GM19324 (cell line): Measurements from ENCODE around the gene WAPL.

Source experiments
- ATAC-seq: cut with Tn5 transposase; IDR thresholded peaks from one replicate; pipeline ENCODE4 v1.9.1; 2021; ENCODE audit warnings: mild to moderate bottlenecking, moderate library complexity; ENCODE audit not compliant: unreplicated experiment, low FRiP score

WAPL gene

DNA sequence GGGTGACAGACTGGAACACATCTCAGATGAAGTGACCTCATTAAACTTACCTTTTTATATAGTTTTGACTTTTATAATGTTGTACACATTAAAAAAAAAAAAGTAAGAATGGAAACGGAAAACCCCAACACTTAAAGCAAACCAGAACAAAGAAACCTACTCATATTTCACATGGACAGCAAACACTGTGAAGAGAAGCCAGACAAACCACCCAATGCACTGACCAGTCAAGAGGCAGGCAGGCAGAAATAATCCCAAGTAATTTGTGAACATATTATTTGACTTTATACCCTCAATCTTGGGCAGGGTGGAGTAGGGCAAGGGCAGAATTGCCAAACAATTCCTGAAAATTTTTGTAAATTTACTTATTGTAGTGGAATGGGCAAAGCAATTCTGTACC is 39.8 kb downstream of the WAPL start:
- ATAC-seq, result no peak

DNA sequence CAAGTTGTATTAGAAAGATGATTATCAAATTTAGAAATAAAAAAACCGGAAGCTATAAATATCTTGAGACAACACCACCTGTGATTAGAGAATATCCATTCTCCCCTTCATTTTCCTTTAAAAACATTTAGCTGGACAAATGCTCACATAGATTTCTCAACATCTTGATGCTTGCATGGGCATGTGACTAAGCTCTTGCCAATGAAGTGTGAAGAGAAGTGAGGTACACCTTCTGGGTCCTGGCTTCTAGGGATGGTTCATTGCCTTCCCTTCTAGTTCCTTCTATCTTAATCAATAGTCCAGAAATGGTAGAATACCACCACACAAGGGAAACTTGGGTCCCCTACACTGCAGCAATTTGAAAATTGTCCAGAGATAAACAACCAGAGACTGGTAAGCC is 41.0 kb downstream of the WAPL start:
- no peak for ATAC-seq

DNA sequence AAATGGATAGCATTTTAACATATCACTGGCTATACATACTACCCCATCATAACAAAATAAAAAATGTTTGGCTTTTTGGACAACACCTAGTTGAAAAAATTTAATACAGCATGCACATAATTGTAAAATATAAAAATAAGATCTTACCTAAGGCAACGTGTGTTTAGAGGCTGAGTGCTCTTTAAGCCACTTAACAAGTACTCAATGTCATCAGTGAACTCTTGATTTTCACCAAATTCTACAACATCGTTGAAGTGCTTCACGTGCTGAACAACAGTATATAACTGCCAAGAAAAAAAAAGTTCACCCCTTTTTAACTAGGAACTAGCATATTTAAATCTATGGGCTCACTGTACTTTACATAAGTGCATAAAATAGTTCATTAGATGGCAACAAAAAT is 49.5 kb downstream of the WAPL start:
- ATAC-seq, result no peak

DNA sequence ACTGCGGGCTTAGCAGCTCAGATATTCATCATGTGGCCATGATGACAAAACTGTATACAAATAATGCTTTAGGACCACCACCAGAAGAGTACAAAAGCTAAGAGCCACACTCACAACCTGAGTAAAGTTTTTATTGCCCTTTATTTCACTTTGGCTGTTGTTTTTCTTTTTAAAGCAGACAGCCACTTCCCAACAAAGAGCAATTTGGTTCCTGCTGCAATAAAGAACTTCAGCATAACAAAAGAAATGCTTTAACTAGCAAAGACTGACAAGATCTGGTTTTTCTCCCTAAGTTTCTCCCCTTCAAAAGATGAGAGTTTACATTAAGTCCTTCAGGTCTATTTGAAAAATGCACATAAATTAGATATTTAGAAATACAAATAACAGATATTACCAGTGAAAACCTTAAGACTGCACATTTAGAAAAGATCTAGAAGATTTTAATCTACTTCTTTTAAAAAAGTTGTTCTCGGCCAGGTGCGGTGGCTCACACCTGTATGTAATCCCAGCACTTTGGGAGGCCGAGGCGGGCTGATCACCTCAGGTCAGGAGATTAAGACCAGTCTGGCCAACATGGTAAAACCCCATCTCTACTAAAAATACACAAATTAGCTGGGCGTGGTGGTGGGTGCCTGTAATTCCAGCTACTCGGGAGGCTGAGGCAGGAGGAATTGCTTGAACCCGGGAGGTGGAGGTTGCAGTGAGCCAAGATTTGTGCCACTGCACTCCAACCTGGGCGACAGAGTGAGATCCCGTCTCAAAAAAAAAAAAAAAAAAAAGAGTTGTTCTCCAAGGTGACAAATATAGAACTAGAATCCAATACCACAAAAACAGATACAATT is 59.4 kb downstream of the WAPL start:
- no peak for ATAC-seq

DNA sequence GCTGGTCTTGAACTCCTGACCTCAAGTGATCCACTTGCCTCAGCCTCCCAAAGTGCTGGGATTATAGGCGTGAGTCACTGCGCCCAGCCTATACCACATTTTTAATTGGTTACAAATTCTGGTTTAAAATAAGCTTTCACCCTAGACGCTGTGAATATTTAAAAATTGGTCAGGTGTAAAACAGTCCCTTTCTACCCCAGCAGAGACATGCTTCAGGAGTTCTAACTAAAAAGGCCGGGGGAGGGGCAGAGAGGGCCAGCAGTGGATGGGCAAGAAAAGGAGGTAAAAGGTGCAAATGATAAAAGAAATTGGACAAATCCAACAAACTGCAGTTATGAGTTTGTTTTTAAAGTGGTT is 70.0 kb downstream of the WAPL start:
- no peak for ATAC-seq

DNA sequence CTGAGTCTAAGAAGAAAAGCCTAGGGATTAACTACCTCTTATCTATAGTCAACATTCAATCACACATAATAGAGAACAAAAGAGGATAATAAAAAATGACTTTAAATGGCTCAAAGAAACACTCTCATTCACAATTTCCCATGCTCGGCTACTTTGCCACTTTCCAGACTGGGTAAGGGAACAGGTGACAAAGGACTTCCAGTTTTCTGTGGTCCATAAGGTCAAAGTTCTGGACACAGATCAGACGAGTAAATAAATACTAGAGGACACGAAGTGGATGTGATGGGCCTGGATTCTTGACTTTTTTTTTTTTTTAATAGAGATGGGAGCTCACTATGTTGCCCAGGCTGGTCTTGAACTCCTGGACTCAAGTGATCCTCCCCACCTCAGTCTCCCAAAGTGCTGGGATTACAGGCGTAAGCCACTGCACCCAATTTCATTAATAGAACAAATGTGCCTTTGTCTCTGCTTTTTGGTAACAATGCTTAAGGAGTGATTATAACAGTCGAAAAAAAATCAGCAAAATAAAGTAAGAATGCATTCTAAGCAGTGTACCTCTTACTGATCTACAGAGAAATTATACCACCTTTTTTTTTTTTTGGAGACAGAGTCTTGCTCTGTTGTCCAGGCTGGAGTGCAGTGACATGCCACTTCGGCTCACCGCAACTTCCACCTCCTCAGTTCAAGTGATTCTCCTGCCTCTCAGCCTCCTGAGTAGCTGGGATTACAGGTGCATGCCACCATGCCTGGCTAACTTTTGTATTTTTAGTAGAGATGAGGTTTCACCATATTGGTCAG is 70.6 kb downstream of the WAPL start:
- ATAC-seq, result no peak

DNA sequence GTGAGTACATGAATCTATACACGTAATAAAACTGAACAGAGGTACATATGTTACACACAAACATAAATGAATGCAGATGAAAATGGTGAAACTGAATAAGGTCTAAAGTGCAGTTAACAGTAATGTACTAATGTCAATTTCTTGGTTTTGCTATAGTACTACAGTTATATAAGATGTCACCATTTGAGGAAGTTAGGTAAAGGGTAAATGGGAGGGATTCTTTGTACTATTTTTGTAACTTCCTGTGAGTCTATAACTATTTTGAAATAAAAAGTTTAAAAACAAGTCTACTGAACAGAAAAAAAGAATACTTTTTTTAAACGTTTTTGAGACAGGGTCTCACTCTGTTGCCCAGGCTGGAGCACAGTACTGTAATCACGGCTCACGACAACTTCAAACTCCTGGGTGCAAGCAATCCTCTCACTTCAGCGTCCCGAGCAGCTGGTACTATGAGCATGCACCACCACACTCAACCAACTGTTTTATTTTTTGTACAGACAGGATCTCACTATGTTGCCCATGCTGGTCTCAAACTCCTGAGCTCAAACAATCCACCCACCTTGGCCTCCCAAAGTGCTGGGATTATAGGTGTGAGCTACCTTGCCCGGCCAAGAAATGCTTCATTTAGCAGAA is 71.5 kb downstream of the WAPL start:
- ATAC-seq, result no peak

DNA sequence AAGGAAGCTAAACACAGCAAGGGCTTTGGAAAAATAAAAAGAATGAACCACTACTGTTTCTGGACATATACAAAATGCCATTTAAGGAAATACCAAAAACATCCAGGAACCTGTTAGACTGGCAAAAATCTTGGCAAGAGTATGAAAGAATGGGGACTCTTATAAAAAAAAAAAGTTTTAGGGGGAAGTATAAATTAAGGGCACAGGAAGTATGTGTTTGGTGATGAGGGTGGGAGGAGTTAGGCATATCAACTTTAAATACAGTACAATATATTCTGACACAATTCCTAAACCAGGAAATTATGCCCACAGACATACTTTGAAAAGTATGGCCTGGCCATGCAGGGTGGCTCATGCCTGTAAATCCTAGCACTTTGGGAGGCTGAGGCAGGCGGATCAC is 74.2 kb downstream of the WAPL start:
- ATAC-seq, result no peak

DNA sequence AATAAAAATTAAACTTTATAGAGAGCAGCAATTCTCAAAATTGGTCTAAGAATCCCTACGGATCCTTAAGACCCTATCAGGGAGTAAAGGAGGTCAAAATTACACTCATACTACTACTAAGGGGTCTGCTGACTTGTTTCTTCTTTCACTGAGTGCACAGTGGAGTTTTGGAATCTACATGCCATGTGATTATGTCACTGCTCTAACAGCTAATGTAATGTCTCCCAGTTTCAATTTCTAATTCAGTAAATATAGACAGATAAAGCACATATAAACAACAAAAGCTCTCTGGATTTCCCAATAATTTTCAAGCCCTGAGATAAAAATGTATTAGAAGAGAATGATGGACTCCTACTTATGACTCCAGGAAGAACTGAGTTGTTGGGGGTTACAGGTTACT is 74.6 kb downstream of the WAPL start:
- ATAC-seq, result no peak

DNA sequence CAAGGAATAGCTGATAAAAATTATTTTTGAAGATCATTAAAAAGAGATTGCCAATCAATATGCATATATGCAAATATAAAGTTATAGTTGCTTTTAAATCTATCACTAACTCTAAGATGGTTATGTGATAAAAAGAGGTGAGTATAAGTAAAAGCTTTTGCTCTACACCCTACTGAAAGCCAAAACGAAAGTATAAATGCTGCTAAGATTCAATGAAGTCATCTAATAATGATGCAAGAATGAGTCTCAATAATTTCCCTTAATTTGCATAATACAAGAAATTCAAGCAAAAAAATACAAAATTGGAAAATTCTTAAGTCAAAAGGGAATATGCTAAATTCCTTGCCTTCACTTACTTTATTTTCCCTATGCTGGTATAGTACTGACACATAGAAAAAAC is 75.2 kb downstream of the WAPL start:
- no peak for ATAC-seq

DNA sequence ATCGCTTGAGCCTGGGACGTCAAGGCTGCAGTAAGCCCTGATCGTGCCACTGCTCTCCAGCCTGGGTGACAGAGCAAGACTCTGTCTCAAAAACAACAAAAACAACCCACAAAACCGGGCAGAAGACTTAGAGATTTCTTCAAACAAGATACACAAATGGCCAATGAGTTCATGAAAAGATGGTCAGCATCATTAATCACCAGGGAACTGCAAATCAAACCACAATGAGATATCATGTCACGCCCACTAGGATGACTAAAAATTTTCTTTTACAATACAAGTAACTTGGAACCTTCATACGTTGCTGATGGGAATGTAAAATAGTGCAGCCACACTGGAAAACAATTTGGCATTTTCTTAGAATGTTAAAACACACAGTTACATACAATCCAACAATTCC is 77.7 kb downstream of the WAPL start:
- ATAC-seq, result no peak

DNA sequence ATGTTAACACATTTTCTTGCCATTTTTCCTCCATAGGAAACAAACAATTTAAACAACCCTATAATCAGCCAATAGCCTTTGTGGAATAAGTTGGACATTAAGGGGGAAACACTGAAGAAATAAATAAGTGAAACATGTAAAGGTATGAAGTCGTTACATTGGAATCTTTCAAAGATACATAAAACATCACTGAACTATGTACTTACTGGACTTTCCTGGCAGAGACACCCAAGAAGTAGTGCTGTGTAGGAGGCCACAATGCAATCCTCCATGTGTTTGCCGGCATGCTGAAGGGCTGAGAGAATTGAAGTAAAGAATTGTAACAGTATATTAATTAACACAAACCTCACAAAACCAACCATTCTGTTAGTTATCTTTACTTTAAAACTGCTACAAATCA is 78.5 kb downstream of the WAPL start:
- no peak for ATAC-seq

DNA sequence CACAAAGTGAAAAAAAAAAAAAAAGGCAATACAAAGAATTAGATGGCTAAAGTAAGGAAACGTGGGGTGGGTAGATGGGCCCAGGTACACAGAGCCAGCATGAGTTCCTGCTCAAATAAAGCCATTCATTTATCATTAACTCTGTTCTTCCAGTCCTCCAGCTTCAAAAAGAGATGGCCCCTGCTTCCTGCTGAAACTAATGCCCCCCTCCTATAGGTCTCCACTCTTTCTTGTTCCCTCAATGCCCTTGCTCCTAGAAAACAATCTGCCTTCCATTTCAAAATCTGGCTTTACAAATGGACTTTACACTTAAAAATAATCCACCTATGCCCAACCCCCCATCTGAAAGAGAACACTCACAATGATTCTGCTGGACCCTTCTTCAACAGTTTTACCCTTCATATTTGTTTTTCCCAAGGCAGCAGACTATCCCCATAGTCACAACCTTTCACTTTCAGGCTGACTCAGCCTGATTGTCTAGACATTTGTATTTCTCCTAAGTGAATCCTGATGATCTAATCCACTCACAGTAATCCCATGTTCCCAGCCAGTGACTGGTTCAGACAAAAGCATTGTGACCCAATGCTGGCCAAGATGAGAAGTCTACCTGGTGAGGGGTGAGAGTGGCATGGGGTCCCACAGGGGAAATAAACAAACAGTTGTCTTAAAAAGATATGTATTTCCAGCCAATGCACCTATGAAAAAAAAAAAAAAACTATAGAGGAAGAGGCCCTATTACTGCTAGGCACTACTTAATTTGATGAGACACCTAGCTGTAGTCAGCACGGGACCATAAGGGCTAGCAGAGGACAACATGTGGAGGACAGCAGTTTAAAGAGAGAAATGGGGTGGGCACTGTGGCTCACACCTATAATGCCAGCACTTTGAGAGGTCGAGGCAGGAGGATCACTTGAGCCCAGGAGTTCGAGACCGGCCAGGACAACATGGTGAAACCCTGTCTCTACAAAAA is 80.4 kb downstream of the WAPL start:
- ATAC-seq, result no peak

DNA sequence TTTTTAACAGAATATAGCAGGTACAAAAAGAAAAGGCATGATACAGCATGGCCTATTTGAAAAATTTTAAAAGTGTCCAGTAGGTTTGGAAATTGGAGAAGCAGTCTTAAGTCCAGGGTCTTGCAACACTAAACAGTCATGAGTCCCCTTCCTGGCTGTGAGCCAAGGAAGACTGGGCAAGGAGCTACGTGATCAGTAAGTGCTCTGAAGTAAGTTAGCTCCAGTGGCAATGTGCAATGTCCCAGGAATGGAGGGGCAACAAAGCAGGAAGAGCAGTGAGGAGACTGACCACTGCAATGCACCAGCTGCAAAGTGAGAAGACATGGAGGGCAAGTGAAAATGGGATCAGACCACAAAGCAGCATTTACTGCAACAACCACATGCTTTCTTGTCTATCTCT is 82.0 kb downstream of the WAPL start:
- ATAC-seq, result no peak

DNA sequence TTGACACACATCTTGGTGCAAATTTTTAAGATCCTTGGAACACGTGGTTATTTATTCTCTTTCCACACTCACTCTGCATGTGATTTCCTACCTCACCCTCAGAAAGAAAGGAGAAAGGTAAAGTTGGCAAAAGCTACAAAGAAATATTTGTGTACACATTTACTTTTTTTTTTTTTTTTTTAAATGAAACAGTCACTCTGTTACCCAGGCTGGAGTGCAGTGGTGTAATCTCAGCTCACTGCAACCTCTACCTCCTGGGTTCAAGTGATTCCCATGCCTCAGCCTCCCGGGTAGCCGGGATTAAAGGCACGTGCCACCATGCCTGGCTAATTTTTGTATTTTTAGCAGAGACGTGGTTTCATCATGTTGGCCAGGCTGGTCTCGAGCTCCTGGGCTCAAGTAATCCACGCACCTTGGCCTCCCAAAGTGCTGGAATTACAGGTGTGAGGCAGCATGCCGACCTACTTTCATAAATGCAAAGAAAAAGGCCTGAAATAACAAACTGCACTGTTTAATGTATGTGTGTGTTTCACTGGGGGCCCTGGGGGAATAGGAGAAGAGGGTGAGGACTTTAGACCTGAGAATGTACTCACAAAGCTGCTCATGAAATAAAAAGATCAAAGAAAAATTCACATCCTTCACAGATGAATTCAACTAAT is 83.4 kb downstream of the WAPL start:
- ATAC-seq, result no peak

DNA sequence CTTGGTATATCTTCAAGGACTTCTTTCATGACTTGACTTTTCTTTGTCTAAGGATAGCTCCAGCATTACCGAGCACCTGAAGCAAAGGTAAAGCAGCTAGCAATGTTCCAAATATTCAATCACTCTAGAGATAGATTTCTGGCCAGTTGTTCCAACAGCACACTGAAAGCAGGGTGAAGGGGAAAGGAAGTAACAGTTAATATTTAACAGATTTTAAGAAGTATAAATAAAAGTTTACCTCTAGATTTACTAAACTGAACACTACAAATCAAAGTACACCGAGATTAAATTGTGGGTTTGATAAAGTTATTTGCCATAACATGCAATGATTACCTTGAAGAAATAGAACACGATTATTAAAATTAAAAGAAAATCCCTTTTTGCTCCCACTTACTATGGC is 84.1 kb downstream of the WAPL start:
- ATAC-seq, result no peak

DNA sequence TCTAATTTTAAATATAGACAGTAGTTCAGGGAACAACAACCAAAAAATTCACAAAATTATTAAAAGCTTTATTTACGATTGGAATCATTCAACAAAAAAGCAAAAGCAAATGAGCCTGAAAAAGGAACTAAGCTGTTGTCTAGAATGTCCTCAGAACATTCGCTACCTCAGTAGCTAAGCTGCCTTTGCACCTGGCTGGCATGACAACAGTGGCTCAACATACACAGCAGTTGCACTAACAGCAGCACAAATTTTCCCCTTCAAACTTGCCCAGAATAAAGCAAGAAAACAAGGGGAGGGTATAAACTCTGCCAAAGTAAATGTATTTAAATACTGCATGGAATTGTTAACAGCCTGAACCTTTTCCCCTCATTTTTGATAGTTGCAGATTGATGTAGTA is 84.6 kb downstream of the WAPL start:
- ATAC-seq, result no peak

DNA sequence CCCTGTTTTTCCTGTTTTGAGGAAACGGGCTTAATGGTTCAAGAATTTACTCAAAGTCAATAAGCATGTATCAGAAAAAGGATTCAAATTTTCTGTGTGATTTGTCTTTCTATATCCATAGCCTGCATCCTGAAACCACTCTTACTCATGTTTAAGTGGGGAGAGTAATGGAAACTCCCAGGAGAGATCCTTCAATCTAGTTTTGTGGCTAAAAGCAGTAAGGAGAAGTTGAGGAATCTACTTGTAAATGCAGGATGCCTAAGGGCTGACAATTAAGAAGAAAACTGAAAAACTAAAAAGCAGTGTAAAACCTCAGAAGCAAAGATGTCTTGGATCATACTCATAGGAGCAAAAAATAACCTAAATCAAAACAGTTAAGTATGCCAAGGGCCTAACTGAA is 86.9 kb downstream of the WAPL start:
- no peak for ATAC-seq

DNA sequence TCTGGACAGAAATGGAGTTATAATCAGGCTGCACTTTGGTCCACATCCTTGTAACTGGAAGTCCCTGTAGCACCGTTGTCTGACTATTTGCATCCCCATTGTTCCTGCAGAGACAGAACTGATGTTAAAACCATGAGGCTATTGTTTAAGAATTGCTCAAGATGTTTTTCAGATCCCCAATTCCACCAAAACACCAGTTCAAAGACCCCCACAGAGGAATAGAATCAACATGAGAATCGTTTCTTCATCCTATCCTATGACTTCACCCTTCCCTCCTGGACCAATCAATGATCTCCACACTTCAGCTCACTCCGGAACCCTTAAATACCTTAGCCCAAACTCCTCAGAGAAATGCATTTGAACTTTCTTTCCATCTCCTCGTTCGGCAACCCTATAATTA is 97.9 kb downstream of the WAPL start:
- ATAC-seq, result no peak

DNA sequence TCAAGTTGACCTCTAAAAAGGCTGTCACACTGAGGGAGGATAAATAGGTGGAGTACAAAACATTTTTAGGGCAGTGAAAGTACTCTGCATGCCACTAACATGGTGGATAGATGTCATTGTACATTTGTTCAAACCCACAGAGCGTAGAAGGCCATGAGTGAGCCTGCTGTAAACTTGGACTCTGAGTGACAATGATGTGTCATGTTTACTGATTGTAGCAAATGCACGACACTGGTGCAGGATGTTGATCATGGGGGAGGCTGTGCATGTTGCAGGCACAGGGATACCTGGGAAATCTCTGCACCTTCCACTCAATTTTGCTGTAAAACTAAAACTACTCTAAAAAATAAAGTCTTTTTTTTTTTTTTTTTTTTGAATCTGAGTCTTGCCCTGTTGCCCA is 102.5 kb downstream of the WAPL start:
- no peak for ATAC-seq
